Mucosa of rectum (tissue), 2 donors: Measurements from ENCODE around the gene LHX3.

Experiments used
- H3K27ac ChIP-seq, 2 donors: one replicate each; pipeline ENCODE4 v1.7.0; 2013; ENCODE audit warnings: inconsistent platforms in 2 of 2, low read depth in 2 of 2, low read length in 2 of 2
- H3K27me3 ChIP-seq, 2 donors: one replicate each; pipeline ENCODE4 v1.7.0; 2013; ENCODE audit warnings: low read length in 2 of 2; ENCODE audit not compliant: control insufficient read depth in 2 of 2, insufficient read depth in 2 of 2
- H3K36me3 ChIP-seq, 2 donors: one replicate each; pipeline ENCODE4 v1.7.0; 2013; ENCODE audit warnings: low read length in 2 of 2; ENCODE audit not compliant: control insufficient read depth in 2 of 2, insufficient read depth in 2 of 2
- H3K4me1 ChIP-seq, 2 donors: one replicate each; pipeline ENCODE4 v1.7.0; 2013; ENCODE audit warnings: low read length in 2 of 2, mild to moderate bottlenecking in 1 of 2; ENCODE audit not compliant: control insufficient read depth in 2 of 2, insufficient read depth in 2 of 2
- H3K4me3 ChIP-seq, 2 donors: one replicate each; pipeline ENCODE4 v1.7.0; 2013; ENCODE audit warnings: low read length in 2 of 2
- H3K9ac ChIP-seq, 2 donors: one replicate each; pipeline ENCODE4 v1.7.0; 2013; ENCODE audit warnings: low read length in 2 of 2, low read depth in 1 of 2, mild to moderate bottlenecking in 1 of 2
- H3K9me3 ChIP-seq, 2 donors: one replicate each; pipeline ENCODE4 v1.7.0; 2013; ENCODE audit warnings: low read length in 2 of 2; ENCODE audit not compliant: control insufficient read depth in 2 of 2
- donor health status: healthy.
- donor health status: Normal muscosa, but diverticular disease.

Gene LHX3

DNA sequence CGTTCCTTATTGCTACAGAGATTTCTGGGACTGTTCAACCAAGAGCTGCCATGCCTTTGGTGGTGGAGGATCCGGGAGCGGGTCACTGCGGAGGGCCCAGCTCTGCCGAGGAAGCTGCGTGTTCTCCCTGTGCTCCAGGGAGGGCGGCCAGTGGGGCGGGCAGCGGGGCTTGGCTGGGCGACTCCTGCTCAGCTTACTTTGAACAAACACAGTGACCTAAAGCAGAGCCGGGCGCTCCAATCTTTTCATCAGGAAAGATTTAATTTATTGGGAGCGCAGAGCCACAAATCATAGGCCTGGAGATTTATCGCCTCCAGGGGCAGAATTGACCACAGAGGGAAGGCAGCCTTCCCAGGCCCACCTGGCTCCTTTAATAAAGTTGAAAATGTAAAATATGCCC is 27.7 kb downstream of the LHX3 start:
- Histone ChIP-seq H3K27me3 (peaks cover 0 to 2% of the 10 kb centered on the region in 2 donors), H3K9me3 (no peaks in the 10 kb centered on the region), H3K4me3 (no peak overlapping the region), H3K27ac (no peak overlapping the region), H3K4me1 (no peaks in the 10 kb centered on the region), H3K36me3 (no peaks in the 10 kb centered on the region), H3K9ac (no peak overlapping the region)

DNA sequence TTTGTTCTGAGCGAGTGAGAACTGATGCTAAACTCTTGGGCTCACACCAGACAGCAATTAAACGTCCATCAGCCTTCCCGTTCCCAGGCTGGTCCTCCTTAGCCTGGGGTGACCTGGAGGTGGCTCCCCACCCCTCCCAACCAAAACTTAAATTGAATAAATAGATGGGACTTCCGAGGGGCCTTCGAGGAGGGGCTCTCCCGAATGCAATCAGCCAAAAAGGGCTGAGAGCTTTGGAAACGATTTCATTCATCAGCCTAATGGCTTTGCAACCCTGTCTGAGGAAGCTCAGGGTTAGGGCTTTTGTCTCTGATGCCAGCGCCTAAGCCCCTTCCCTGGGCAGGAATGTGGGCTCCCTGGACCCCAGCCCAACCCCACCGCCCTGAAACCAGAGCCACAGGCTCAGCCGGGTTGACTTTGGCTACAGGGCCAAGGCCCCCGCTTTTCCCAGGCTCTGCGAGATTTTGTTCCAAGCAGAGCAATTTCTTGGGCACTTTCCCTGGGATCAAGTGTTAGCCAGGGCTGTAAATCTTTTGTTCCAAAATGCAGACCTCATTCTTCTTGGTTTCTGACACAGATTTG is 29.2 kb downstream of the LHX3 start:
- peaks cover 0 to 3% of the 10 kb centered on the region in 2 donors for H3K27me3 ChIP-seq
- no peak overlapping the region for H3K9ac ChIP-seq
- no peaks in the 10 kb centered on the region for H3K9me3 ChIP-seq
- H3K4me1 ChIP-seq, result no peaks in the 10 kb centered on the region
- no peak overlapping the region for H3K4me3 ChIP-seq
- H3K36me3 ChIP-seq, result no peaks in the 10 kb centered on the region
- H3K27ac ChIP-seq, result no peak overlapping the region

DNA sequence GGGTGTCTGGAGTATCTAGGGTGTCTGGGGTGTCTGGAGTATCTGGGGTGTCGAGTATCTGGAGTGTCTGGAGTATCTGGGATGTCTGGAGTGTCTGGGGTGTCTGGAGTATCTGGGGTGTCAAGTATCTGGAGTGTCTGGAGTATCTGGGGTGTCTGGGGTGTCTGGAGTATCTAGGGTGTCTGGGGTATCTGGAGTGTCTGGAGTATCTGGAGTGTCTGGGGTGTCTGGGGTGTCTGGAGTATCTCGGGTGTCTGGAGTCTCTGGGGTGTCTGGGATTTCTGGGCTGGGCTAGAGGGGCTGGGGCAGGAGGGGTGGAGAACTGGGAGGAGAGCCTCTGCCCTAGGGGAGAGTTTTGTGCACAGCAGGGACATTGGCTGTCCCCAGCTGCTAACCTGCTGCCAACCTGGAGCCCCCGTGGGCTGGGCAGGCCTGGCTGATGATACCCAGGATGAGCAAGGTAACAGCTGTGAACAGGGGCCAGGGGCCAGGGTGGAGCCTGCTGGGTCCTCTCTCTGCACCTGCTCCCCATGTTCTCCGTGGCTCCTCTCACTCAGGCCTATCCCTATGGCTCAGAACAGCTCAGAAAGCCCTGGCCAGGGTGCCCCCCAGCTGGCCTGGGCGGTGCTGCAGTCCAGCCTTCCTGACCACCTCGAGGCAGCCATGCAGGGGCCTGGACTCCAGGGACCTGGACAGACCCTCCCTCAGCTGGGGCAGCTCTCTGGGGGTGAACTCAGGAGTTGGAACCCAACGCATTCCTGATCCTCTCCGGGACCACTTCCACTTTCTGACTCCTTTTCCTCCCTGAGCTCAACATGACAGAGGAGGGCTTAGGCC is 29.9 kb downstream of the LHX3 start:
- H3K9me3 ChIP-seq, result no peaks in the 10 kb centered on the region
- H3K4me1 ChIP-seq, result no peaks in the 10 kb centered on the region
- no peak overlapping the region for H3K9ac ChIP-seq
- no peak overlapping the region for H3K27ac ChIP-seq
- H3K27me3 ChIP-seq, result peaks cover 0 to 3% of the 10 kb centered on the region in 2 donors
- H3K4me3 ChIP-seq, result no peak overlapping the region
- no peaks in the 10 kb centered on the region for H3K36me3 ChIP-seq

DNA sequence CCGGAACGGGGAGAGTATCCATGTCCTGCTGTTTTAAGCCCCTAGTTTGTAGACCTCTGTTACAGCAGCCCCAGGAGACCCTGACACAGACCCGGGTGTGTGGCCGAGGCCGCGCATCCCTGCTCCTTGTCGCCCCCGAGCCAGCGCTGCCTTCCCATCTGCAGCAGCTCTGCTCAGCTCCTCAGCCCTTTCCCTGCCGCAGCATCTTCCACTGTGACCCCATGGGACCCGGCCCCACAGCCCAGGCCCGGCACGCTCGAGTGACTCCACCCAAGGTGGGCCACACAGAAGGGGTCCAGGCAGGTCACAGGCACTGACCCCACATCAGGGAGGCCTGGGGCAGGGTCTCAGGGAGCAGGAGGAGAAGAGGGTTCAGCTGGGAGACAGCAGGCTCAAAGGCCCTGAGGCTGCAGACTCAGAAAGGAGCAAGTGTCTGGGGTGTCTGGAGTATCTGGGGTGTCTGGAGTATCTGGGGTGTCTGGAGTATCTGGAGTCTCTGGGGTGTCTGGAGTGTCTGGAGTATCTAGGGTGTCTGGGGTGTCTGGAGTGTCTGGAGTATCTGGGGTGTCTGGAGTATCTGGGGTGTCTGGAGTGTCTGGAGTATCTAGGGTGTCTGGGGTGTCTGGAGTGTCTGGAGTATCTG is 31.2 kb downstream of the LHX3 start:
- no peaks in the 10 kb centered on the region for H3K4me1 ChIP-seq
- no peak overlapping the region for H3K4me3 ChIP-seq
- no peak overlapping the region for H3K27ac ChIP-seq
- no peaks in the 10 kb centered on the region for H3K9me3 ChIP-seq
- H3K36me3 ChIP-seq, result no peaks in the 10 kb centered on the region
- H3K9ac ChIP-seq, result no peak overlapping the region
- H3K27me3 ChIP-seq, result peaks cover 4 to 6% of the 10 kb centered on the region in 2 donors

DNA sequence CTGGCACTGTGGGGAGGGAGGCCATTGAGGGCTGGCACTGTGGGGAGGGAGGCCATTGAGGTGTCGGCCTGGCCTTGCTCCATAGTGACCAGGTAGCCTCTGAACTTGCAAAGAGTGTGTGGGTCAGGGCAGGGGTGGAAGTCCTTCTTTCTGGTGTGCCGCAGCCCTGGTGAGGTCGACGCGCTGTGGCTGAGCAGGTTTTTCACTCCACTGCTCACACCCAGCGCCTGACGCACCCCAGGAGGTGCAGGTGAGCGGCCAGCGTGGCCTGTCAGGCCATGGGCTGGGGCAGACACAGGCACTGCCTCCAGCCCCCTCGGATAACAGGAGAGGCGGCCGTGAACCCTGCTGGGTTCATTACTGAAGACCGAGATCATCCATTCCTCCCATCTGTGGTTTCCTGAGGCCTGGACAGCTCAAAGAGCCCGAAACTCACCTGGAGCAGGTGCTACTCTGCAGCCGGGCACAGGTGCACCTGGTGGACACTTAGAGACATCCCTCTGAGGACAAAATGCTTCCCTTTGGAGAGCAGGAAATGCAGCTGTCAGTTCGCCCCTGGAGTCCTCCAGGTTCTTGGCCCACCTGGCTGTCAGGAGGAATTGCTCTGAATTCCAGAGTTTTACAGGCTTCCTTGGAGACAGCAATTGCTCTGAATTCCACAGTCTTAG is 32.4 kb downstream of the LHX3 start:
- Histone ChIP-seq H3K27ac (no peak overlapping the region), H3K9me3 (no peaks in the 10 kb centered on the region), H3K4me1 (no peaks in the 10 kb centered on the region), H3K36me3 (no peaks in the 10 kb centered on the region), H3K27me3 (peaks cover 6 to 7% of the 10 kb centered on the region in 2 donors), H3K9ac (no peak overlapping the region), H3K4me3 (no peak overlapping the region)

DNA sequence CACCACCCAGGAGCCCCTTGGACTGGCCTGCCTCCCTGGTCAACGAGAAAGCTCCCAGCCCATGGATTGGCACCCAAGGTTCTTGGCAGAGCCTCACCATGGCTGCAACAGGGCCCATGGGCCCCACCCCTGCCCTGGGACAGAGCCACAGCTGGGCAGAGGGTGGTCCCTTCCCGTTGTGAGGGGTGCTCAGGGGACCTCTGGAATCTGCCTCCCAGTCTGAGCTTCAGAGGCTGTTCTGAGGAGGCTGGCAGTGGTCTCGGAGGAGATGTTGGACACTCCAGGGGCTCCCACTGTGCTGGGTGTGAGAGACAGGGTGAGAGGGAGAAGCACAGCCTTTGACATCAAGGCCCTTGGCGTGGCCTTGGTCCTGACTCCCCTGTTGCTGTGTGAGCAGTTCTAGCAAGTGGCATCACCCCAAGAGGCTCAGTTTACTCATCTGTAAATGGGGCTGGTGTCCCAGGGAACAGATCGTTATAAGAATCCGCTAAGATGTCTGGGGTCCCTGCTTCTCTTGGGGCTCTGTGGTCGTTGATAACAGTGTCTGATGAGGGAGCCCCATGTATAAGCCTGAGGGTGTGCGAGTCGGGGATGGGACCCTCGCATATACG is 33.0 kb downstream of the LHX3 start:
- no peaks in the 10 kb centered on the region for H3K4me1 ChIP-seq
- H3K36me3 ChIP-seq, result no peaks in the 10 kb centered on the region
- H3K9ac ChIP-seq, result no peak overlapping the region
- H3K27me3 ChIP-seq, result peaks cover 6 to 7% of the 10 kb centered on the region in 2 donors
- no peaks in the 10 kb centered on the region for H3K9me3 ChIP-seq
- H3K27ac ChIP-seq, result no peak overlapping the region
- H3K4me3 ChIP-seq, result no peak overlapping the region

DNA sequence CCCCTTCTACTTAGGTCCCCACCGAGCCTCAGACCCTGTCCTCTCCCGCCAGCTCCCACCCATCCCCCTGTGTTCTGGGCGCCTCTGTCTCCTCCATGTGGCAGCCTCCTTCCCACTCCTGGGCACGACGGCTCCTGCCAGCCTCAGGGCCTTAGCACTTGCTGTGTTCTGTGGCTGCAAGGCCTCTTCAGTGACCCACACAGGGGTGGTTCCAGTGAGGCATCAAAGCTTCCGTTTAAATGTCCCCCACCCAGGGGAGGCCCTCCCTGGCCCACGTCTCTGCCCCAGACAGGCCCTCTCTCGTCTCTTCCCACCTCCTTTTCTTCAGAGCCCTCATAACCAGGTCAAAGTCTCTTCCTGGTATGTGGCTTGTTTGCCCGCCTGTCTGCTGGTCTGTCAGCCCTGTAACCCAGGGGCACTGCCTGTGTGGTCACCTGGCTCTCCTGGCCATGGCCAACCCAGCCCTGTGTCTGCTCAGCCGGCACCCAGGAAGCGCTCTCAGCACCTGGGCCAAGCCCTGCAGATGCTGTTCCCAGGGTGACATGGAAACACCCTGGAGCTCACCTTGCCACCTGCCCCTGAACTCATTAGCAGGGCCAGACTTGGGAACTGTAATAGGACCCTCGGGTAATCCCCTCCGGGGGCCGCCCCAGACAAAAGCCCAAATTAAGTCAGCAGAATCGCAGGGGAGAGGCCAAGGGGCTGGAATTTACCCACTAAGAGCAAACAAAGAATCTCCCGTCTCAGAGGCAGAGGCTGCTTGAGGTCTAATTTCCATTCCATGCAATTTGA is 33.7 kb downstream of the LHX3 start:
- Histone ChIP-seq H3K4me3 (no peak overlapping the region), H3K27me3 (peaks cover 6 to 7% of the 10 kb centered on the region in 2 donors), H3K4me1 (no peaks in the 10 kb centered on the region), H3K36me3 (no peaks in the 10 kb centered on the region), H3K9ac (no peak overlapping the region), H3K27ac (no peak overlapping the region), H3K9me3 (no peaks in the 10 kb centered on the region)

DNA sequence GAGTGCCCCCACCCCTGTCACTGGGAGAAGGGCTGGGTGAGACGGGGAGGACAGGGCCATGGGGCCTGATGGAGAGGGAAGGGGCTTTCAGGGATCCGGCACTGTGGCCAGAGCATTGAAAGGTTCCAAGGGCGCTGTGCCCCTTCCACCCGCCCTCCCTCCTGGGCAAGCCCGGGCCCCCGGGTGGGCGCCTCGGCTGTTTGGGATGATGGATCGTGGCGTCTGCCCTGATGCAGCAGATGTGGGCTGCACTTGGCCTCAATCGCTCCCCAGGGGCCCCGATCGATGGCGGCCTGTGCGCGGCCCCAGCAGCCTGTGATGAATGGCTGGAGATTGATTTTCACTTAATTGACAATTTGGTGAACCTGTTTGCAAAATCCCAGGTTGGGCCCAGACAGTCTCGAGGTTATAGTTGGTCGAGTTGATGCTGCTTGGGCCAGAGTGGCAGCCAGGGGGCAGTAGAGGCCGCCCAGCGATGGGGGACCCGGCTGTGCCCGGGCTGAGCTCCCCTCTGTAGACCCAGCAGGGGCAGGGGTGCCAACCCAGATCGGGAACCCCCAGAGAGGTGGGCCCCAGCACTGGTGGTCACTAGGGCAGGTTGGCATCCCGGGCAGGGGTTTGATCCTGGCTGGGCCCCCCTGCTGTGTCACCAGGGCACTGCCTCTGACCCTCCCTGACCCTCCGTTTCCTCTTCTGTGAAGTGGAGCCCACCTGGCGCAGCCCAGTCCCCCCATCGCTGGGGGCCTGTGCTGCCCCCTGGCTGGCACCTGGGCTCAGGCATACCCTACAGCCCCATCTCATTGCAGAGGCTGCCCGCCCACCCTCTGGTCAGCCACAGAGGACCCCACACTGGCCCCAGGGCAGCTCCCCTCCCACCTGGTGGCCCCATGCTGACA is 34.7 kb downstream of the LHX3 start:
- no peaks in the 10 kb centered on the region for H3K36me3 ChIP-seq
- no peak overlapping the region for H3K27ac ChIP-seq
- H3K9ac ChIP-seq, result no peak overlapping the region
- no peak overlapping the region for H3K4me3 ChIP-seq
- H3K4me1 ChIP-seq, result no peaks in the 10 kb centered on the region
- peaks cover 6 to 7% of the 10 kb centered on the region in 2 donors for H3K27me3 ChIP-seq
- H3K9me3 ChIP-seq, result no peaks in the 10 kb centered on the region

DNA sequence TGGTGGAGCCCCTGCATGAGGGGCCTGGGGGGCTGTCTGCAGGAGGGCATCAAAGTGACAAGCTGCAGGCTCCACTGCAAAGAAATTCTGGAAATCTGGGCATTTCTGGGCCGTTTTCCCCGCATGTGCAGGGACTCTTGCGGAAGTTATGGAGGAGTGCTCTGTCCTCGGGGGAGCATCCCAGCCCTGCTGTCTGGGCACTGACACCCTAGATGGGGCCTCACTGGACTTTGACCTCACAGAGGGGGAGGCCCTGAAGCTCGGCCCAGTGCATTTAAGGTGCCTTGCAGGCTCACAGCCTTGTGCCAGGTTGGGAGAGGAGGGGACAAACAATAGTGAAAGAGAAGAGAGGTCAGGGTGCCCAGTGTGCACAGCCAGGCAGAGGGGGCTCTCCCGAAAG is 35.4 kb downstream of the LHX3 start:
- H3K4me3 ChIP-seq, result no peak overlapping the region
- H3K4me1 ChIP-seq, result no peaks in the 10 kb centered on the region
- H3K27ac ChIP-seq, result no peak overlapping the region
- no peaks in the 10 kb centered on the region for H3K36me3 ChIP-seq
- H3K27me3 ChIP-seq, result peaks cover 6 to 7% of the 10 kb centered on the region in 2 donors
- no peaks in the 10 kb centered on the region for H3K9me3 ChIP-seq
- H3K9ac ChIP-seq, result no peak overlapping the region
